HEK293 (cell line): ENCODE data around the gene ME3.

Source experiments
- CTCF ChIA-PET: fragments of 350-600 bp; formaldehyde crosslinking; extraction: SDS; loops from one replicate; lab custom pipeline; 2021; ENCODE audit warnings: antibody characterized with exemption; lab: Yijun Ruan, JAX
- POLR2A ChIA-PET: fragments of 300-600 bp; formaldehyde crosslinking; extraction: SDS; loops from one replicate; lab custom pipeline; 2020; ENCODE audit warnings: antibody characterized with exemption, inconsistent platforms; lab: Yijun Ruan, JAX
- H3K27ac ChIP-seq: fragments of 200-500 bp; sonication (Bioruptor generic); 2 replicates; pipeline ENCODE4 v1.5.1; 2014; ENCODE audit warnings: low read depth, low read length, control low read depth, inconsistent platforms; ENCODE audit errors: extremely low read depth
- H3K36me3 ChIP-seq, 2 experiments: fragments of 200-500 bp in 1 of 2; sonication (Bioruptor generic) in 1 of 2; 1 replicate in 1 of 2; 2 replicates in 1 of 2; pipeline ENCODE4 v1.5.1; 2014 to 2017; ENCODE audit warnings: inconsistent platforms in 2 of 2, low read length in 2 of 2; ENCODE audit not compliant: control insufficient read depth in 2 of 2, insufficient read depth in 1 of 2
- H3K4me1 ChIP-seq: fragments of 200-500 bp; sonication (Bioruptor generic); 2 replicates; pipeline ENCODE4 v1.5.1; 2014; ENCODE audit warnings: mild to moderate bottlenecking, low read length, inconsistent platforms; ENCODE audit not compliant: control insufficient read depth, insufficient read depth
- H3K4me3 ChIP-seq: 2 replicates; pipeline ENCODE4 v1.5.1; 2011; ENCODE audit warnings: low read depth, mild to moderate bottlenecking, control low read depth, low read length, moderate library complexity
- H3K9me3 ChIP-seq: fragments of 200-500 bp; sonication (Bioruptor generic); 2 replicates; pipeline ENCODE4 v1.5.1; 2014; ENCODE audit warnings: low read depth, low read length, inconsistent platforms; ENCODE audit not compliant: control insufficient read depth, insufficient read depth
- HIC1 ChIP-seq: fragments of 450-650 bp; formaldehyde crosslinking; IDR thresholded peaks from 2 replicates; pipeline ENCODE4 v1.5.1; 2016; ENCODE audit warnings: missing biosample characterization, missing genetic modification characterization
- KLF17 ChIP-seq: fragments of 450-650 bp; formaldehyde crosslinking; IDR thresholded peaks from 2 replicates; pipeline ENCODE4 v1.5.1; 2016; ENCODE audit warnings: missing biosample characterization, missing genetic modification characterization
- TRIM28 ChIP-seq: IDR thresholded peaks from 2 replicates; pipeline ENCODE4 v1.6.1; 2011; ENCODE audit warnings: low read length, control low read depth, borderline replicate concordance
- ZBTB10 ChIP-seq: fragments of 450-650 bp; formaldehyde crosslinking; IDR thresholded peaks from 2 replicates; pipeline ENCODE4 v1.5.1; 2016; ENCODE audit warnings: missing biosample characterization, missing genetic modification characterization
- ZBTB48 ChIP-seq: fragments of 450-650 bp; formaldehyde crosslinking; IDR thresholded peaks from 2 replicates; pipeline ENCODE4 v1.5.1; 2016; ENCODE audit warnings: missing biosample characterization, missing genetic modification characterization
- ZIC2 ChIP-seq: fragments of 450-650 bp; formaldehyde crosslinking; IDR thresholded peaks from 2 replicates; pipeline ENCODE4 v1.5.1; 2016; ENCODE audit warnings: missing biosample characterization, missing genetic modification characterization
- ZNF302 ChIP-seq: fragments of 450-650 bp; formaldehyde crosslinking; IDR thresholded peaks from 2 replicates; pipeline ENCODE4 v1.5.1; 2016; ENCODE audit warnings: missing biosample characterization, missing genetic modification characterization, low read depth
- ZNF350 ChIP-seq: fragments of 450-650 bp; formaldehyde crosslinking; IDR thresholded peaks from 2 replicates; pipeline ENCODE4 v1.5.0; 2017; ENCODE audit warnings: missing biosample characterization, mild to moderate bottlenecking, missing genetic modification characterization
- ZNF391 ChIP-seq: fragments of 450-650 bp; formaldehyde crosslinking; IDR thresholded peaks from 2 replicates; pipeline ENCODE4 v1.5.1; 2016; ENCODE audit warnings: low read depth, missing biosample characterization, missing genetic modification characterization, borderline replicate concordance
- ZNF449 ChIP-seq: fragments of 450-650 bp; formaldehyde crosslinking; IDR thresholded peaks from 2 replicates; pipeline ENCODE4 v1.5.1; 2017; ENCODE audit warnings: missing biosample characterization, mild to moderate bottlenecking, missing genetic modification characterization, moderate library complexity
- ZNF513 ChIP-seq: fragments of 450-650 bp; IDR thresholded peaks from 2 replicates; pipeline ENCODE4 v1.5.1; 2018; ENCODE audit warnings: missing biosample characterization, missing genetic modification characterization
- ZNF600 ChIP-seq: fragments of 450-650 bp; formaldehyde crosslinking; IDR thresholded peaks from 2 replicates; pipeline ENCODE4 v1.5.1; 2016; ENCODE audit warnings: missing biosample characterization, missing genetic modification characterization
- ZNF654 ChIP-seq: fragments of 450-650 bp; formaldehyde crosslinking; IDR thresholded peaks from 2 replicates; pipeline ENCODE4 v1.5.1; 2016; ENCODE audit warnings: low read depth, missing biosample characterization, missing genetic modification characterization
- ZNF677 ChIP-seq: fragments of 450-650 bp; IDR thresholded peaks from 2 replicates; pipeline ENCODE4 v1.5.0; 2018; ENCODE audit warnings: missing biosample characterization, mild to moderate bottlenecking, missing genetic modification characterization, moderate library complexity
- ZNF701 ChIP-seq: fragments of 450-650 bp; formaldehyde crosslinking; IDR thresholded peaks from 2 replicates; pipeline ENCODE4 v1.5.1; 2016; ENCODE audit warnings: missing biosample characterization, missing genetic modification characterization
- ZNF768 ChIP-seq: fragments of 450-650 bp; formaldehyde crosslinking; IDR thresholded peaks from 2 replicates; pipeline ENCODE4 v1.5.1; 2018; ENCODE audit warnings: missing biosample characterization, mild to moderate bottlenecking, missing genetic modification characterization
- ZNF777 ChIP-seq: fragments of 450-650 bp; formaldehyde crosslinking; IDR thresholded peaks from 2 replicates; pipeline ENCODE4 v1.5.1; 2017; ENCODE audit warnings: missing biosample characterization, missing genetic modification characterization, borderline replicate concordance

Gene ME3

GRCh38 chr11:86636275-86636674, 36.1 kb downstream of the ME3 start (continued):
- peak; percentile 89 for TF ChIP-seq ZNF449
- no peak for TF ChIP-seq KLF17

- H3K4me3 ChIP-seq, result no peak overlapping the region
- H3K27ac ChIP-seq, result no peak overlapping the region
- H3K9me3 ChIP-seq, result no peaks in the 10 kb centered on the region
- no peaks in the 10 kb centered on the region for H3K36me3 ChIP-seq
- no peak for TF ChIP-seq ZNF350 (tag by site-specific recombination)
- TF ChIP-seq ZNF701, result no peak
- peak; percentile 35 for TF ChIP-seq ZNF654 (tag by site-specific recombination)
- TF ChIP-seq ZIC2 (tag by site-specific recombination), result peak; percentile 33; the same call in 1 of the 2 replicates
- TF ChIP-seq ZNF391 (tag by site-specific recombination), result no peak
- TF ChIP-seq ZNF768 (tag by site-specific recombination), result no peak
- TF ChIP-seq ZBTB48, result peak; percentile 62; the same call in 1 of the 2 replicates
- no peak for TF ChIP-seq ZNF302 (tag by site-specific recombination)
- TF ChIP-seq ZNF677 (tag by site-specific recombination), result peak; percentile 82
- TF ChIP-seq ZNF777 (tag by site-specific recombination), result no peak
- TF ChIP-seq ZBTB10, result no peak
- peak; percentile 63 for TF ChIP-seq ZNF600 (tag by site-specific recombination)
- TF ChIP-seq TRIM28, result no peak
- TF ChIP-seq HIC1 (tag by site-specific recombination), result no peak
- no peak for TF ChIP-seq ZNF513 (tag by site-specific recombination)
- ChIA-PET POLR2A (no interaction called here), CTCF (interaction anchor here (0.5 to 1.8 kb wide), 8 partner anchors 9 to 286 kb away, joined by 3 to 5 read pairs (median 4); no protein-coding TSS in a partner anchor)
- H3K4me1 ChIP-seq, result no peaks in the 10 kb centered on the region
These were observed 39.7 kb downstream of the ME3 start for GRCh38 chr11:86632499-86633269.
